Measurements from ENCODE around the gene PBX3.

- TF ChIP-seq CTCF (optimal IDR thresholded peaks at IDR 0.05 in 1 of 3, IDR thresholded peaks at IDR 0.05 in 1 of 3, conservative IDR thresholded peaks at IDR 0.05 in 1 of 3; ENCODE audit: extremely low read depth in 1 of 3, insufficient read depth in 2 of 3, low read length in 3 of 3) (no peak), EZH2 (IDR thresholded peaks at IDR 0.05; ENCODE audit: low read length) (no peak)
Measured at GRCh38 chr9:125966466-125966865, 219.3 kb downstream of the PBX3 start.
